Measurements from ENCODE around the gene WDR82. TPM values are rescaled to one million over a fixed set of nuclear protein-coding genes. Genes with fewer than 3 reads are reported as not detected.
A peak's percentile ranks its signal among the peaks of the same experiment; 100 is the strongest.

The WDR82 gene
- total RNA-seq, 4 donors from 2014 or later: 24.6 to 128 (median 70.3) TPM

DNA sequence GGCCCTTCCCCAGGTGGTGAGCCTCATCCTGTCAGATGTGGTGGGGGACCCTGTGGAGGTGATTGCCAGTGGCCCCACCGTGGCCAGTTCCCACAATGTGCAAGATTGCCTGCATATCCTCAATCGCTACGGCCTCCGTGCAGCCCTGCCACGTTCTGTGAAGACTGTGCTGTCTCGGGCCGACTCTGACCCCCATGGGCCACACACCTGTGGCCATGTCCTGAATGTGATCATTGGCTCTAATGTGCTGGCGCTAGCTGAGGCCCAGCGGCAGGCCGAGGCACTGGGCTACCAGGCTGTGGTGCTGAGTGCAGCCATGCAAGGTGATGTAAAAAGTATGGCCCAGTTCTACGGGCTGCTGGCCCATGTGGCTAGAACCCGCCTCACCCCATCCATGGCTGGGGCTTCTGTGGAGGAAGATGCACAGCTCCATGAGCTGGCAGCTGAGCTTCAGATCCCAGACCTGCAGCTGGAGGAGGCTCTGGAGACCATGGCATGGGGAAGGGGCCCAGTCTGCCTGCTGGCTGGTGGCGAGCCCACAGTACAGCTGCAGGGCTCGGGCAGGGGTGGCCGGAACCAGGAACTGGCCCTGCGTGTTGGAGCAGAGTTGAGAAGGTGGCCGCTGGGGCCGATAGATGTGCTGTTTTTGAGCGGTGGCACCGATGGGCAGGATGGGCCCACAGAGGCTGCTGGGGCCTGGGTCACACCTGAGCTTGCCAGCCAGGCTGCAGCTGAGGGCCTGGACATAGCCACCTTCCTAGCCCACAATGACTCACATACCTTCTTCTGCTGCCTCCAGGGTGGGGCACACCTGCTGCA is 14.0 kb upstream of the WDR82 start:
- Histone ChIP-seq H3K27me3 (no peaks in the 10 kb centered on the region), H3K4me1 (no peaks in the 10 kb centered on the region), H3K9me3 (no peaks in the 10 kb centered on the region), H3K4me3 (no peak overlapping the region), H3K36me3 (no peaks in the 10 kb centered on the region), H3K27ac (no peak overlapping the region)
- intact Hi-C loops (cut with DNase I; ENCODE audit: low total_unique reads): no loop called here
- DNase-seq: no peak
- TF ChIP-seq POLR2A (IDR thresholded peaks at IDR 0.05): no peak
- TF ChIP-seq, protein P1, sequence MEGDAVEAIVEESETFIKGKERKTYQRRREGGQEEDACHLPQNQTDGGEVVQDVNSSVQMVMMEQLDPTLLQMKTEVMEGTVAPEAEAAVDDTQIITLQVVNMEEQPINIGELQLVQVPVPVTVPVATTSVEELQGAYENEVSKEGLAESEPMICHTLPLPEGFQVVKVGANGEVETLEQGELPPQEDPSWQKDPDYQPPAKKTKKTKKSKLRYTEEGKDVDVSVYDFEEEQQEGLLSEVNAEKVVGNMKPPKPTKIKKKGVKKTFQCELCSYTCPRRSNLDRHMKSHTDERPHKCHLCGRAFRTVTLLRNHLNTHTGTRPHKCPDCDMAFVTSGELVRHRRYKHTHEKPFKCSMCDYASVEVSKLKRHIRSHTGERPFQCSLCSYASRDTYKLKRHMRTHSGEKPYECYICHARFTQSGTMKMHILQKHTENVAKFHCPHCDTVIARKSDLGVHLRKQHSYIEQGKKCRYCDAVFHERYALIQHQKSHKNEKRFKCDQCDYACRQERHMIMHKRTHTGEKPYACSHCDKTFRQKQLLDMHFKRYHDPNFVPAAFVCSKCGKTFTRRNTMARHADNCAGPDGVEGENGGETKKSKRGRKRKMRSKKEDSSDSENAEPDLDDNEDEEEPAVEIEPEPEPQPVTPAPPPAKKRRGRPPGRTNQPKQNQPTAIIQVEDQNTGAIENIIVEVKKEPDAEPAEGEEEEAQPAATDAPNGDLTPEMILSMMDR (IDR thresholded peaks at IDR 0.05): no peak

DNA sequence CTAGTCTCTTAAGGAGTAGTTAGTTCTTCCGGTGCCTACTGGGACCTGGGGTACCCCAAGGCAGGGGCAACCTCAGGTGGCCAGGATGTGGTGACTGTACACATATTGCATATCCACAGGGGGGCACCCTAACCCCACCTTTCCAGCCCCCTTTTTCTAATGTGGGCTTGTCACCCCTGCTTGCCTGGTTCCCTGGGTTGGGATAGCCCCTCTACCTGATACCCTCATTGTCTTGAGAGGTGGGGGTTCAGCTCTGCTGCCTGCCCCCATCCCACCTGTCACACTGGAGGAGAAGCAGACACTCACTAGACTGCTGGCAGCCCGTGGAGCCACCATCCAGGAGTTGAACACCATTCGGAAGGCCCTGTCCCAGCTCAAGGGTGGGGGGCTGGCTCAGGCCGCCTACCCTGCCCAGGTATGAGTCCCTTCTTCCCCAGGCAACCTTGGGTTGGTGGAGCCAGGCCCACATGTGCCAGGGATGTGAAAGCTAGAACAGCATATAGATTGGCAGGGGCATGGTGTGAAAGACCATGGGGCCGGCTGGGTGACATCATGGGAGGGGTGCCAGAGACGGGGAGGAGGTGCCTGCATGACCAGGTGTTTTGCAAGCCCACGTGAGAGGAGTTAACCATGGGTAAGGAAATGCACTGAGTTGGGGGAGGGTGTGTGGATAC is 13.2 kb upstream of the WDR82 start:
- Histone ChIP-seq H3K9me3 (no peaks in the 10 kb centered on the region), H3K36me3 (no peaks in the 10 kb centered on the region), H3K27ac (no peak overlapping the region), H3K4me3 (no peak overlapping the region), H3K4me1 (peaks cover 0 to 5% of the 10 kb centered on the region in 2 donors), H3K27me3 (no peaks in the 10 kb centered on the region)
- DNase-seq: no peak
- no peak for TF ChIP-seq POLR2A (IDR thresholded peaks at IDR 0.05)
- TF ChIP-seq, protein P1 (IDR thresholded peaks at IDR 0.05): peak in 3 of 4 experiments; percentile 5 to 50 (median 38)
- intact Hi-C loops (cut with DNase I; ENCODE audit: low total_unique reads): no loop called here

DNA sequence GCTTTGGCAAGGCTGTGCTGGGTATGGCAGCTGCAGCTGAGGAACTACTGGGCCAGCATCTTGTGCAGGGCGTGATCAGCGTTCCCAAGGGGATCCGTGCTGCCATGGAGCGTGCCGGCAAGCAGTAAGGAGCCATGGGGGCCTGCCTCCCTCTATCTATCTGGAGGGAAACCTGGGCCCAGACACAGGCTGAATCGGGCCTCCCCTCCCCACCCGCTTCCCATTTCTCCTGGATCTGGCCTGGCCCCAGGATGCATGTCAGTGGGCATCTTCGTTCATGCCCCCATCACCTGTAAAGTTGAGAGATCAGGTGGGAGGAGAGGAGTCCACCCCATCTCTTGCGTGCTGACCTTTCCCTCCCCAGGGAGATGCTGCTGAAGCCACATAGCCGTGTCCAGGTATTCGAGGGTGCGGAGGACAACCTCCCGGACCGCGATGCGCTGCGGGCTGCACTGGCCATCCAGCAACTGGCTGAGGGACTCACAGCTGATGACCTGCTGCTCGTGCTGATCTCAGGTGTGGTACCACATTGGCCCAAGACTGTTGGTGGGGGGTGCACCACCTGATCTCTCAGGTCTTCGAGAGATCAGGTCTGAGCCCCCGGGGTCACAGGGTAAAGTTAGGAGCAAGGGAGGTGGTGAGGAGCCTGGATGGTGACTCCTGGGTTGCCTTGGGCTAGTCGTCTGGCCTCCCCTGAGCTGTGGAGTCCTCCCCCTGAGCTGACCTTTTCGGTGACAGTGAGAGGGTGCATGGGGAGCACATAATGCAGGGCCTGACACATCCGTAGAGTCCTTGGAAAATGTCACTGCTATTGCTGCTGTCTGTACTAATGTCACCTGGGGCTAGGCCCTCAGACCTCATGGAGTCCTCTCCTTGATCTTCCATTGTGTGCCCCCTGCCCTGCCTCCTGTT is 12.4 kb upstream of the WDR82 start:
- intact Hi-C loops (cut with DNase I; ENCODE audit: low total_unique reads): no loop called here
- no peak overlapping the region for H3K4me3 ChIP-seq
- no peaks in the 10 kb centered on the region for H3K27me3 ChIP-seq
- DNase-seq: no peak
- no peaks in the 10 kb centered on the region for H3K36me3 ChIP-seq
- no peak overlapping the region for H3K27ac ChIP-seq
- peaks cover 0 to 5% of the 10 kb centered on the region in 2 donors for H3K4me1 ChIP-seq
- H3K9me3 ChIP-seq: no peaks in the 10 kb centered on the region
- no peak for TF ChIP-seq POLR2A (IDR thresholded peaks at IDR 0.05)
- TF ChIP-seq, protein P1 (IDR thresholded peaks at IDR 0.05): no peak

DNA sequence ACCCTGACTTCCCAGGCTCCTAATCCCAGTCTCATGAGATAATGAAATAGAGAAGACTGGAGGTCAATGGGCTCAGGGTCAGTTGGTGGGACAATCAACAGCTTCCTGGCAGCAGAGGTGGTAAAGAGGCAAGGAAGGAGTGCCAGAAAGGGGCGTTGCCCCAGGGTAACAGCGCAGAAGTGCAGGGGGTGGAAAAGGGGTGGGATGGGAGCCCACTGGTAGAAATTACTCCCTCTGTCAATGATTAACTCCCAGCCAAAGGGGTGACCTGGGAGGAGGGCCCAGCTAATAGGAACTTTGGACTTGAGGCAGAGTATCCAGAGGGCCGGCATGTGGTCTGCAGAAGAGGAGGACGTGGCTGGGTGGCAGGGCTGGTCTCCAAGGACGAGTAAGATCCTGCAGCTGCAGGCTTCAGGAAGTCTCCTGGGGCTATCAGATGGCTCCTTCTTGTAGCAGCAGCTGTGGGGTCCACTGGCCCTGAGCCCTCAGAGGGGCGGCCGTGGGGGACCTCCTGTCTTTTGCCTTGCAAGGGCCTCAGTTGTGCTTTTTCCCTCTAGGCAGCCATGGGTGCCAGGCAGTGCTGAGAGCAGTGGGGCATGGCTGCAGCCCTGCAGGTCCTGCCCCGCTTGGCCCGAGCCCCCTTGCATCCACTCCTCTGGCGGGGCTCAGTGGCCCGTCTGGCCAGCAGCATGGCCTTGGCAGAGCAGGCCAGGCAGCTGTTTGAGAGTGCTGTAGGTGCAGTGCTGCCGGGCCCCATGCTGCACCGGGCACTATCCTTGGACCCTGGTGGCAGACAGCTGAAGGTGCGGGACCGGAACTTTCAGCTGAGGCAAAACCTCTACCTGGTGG is 11.5 kb upstream of the WDR82 start:
- Histone ChIP-seq H3K27me3 (no peaks in the 10 kb centered on the region), H3K36me3 (no peaks in the 10 kb centered on the region), H3K27ac (no peak overlapping the region), H3K4me3 (no peak overlapping the region), H3K4me1 (peaks cover 0 to 5% of the 10 kb centered on the region in 2 donors), H3K9me3 (no peaks in the 10 kb centered on the region)
- no peak for DNase-seq
- intact Hi-C loops (cut with DNase I; ENCODE audit: low total_unique reads): no loop called here
- TF ChIP-seq, protein P1 (IDR thresholded peaks at IDR 0.05): no peak
- TF ChIP-seq POLR2A (IDR thresholded peaks at IDR 0.05): no peak

Measured in uterus (tissue), 4 donors.